Hepatocyte (in vitro differentiated cells): ENCODE measurements around the gene CAVIN3. TPM values are rescaled to one million over a fixed set of nuclear protein-coding genes. Genes with fewer than 3 reads are reported as not detected.

Experiments
- DNase-seq: peaks from one replicate; pipeline ENCODE4 v3.0.0-alpha.2; 2016; ENCODE audit warnings: low spot score
- H2AFZ ChIP-seq: fragments of 200-600 bp; sonication (generic); 2 replicates; pipeline ENCODE4 v1.6.0; 2016; ENCODE audit warnings: antibody characterized with exemption, mild to moderate bottlenecking
- H3K27ac ChIP-seq: fragments of 200-600 bp; sonication (generic); 2 replicates; pipeline ENCODE4 v1.5.1; 2016; ENCODE audit warnings: mild to moderate bottlenecking
- H3K27me3 ChIP-seq: fragments of 200-600 bp; sonication (generic); 2 replicates; pipeline ENCODE4 v1.6.1; 2016
- H3K36me3 ChIP-seq: fragments of 200-600 bp; sonication (generic); replicated peaks from 2 replicates; pipeline ENCODE4 v1.5.1; 2016; ENCODE audit warnings: low read depth; ENCODE audit not compliant: insufficient read depth
- H3K4me1 ChIP-seq: fragments of 200-600 bp; sonication (generic); 2 replicates; pipeline ENCODE4 v1.5.1; 2016; ENCODE audit warnings: mild to moderate bottlenecking, moderate library complexity; ENCODE audit not compliant: insufficient read depth
- H3K4me2 ChIP-seq: fragments of 200-600 bp; sonication (generic); 2 replicates; pipeline ENCODE4 v1.6.0; 2016
- H3K4me3 ChIP-seq: fragments of 200-600 bp; sonication (generic); 2 replicates; pipeline ENCODE4 v1.5.1; 2016; ENCODE audit warnings: mild to moderate bottlenecking
- H3K79me2 ChIP-seq: fragments of 200-600 bp; sonication (generic); 2 replicates; pipeline ENCODE4 v1.6.0; 2017; ENCODE audit warnings: mild to moderate bottlenecking
- H3K9me2 ChIP-seq: fragments of 200-600 bp; sonication (generic); replicated peaks from 2 replicates; pipeline ENCODE4 v1.6.0; 2017; ENCODE audit warnings: mild to moderate bottlenecking; ENCODE audit not compliant: insufficient read depth
- H3K9me3 ChIP-seq: fragments of 200-600 bp; sonication (generic); 2 replicates; pipeline ENCODE4 v1.5.1; 2016; ENCODE audit warnings: low read depth, mild to moderate bottlenecking
- H4K20me1 ChIP-seq: fragments of 200-600 bp; sonication (generic); 2 replicates; pipeline ENCODE4 v1.6.0; 2016; ENCODE audit warnings: mild to moderate bottlenecking; ENCODE audit not compliant: insufficient read depth, poor library complexity, severe bottlenecking
- EZH2 ChIP-seq: fragments of 200-600 bp; sonication (generic); IDR thresholded peaks from 2 replicates; pipeline ENCODE4 v1.6.1; 2016; ENCODE audit warnings: antibody characterized with exemption, mild to moderate bottlenecking, borderline replicate concordance
- EZH2phosphoT487 ChIP-seq: fragments of 200-600 bp; sonication (generic); IDR thresholded peaks from one replicate; pipeline ENCODE4 v1.6.1; 2018; ENCODE audit warnings: antibody characterized with exemption, mild to moderate bottlenecking, low read depth, moderate library complexity; ENCODE audit not compliant: unreplicated experiment, severe bottlenecking
- WGBS: methylation state at CpG from one replicate; pipeline ENCODE4 v1.1.6; 2016; ENCODE audit warnings: low lambda C conversion rate; ENCODE audit errors: missing lambda C conversion rate; 5-methylcytosine and 5-hydroxymethylcytosine counted together
- polyA plus RNA-seq: library from polyadenylated mRNA; unstranded; fragments of >200 nt; fragmentation: Nextera tagmentation; extraction: Ambion mirVana; gene quantifications from 2 replicates; pipeline ENCODE4 v1.2.1, GENCODE V29; 2016
- total RNA-seq: library from RNA; depleted of rRNA; stranded (reverse); fragments of >200 nt; gene quantifications from 2 replicates; pipeline ENCODE4 v1.2.3, GENCODE V29; 2014
- TF ChIP-seq, protein P1 (sequence below): fragments of 200-600 bp; sonication (generic); IDR thresholded peaks from 2 replicates; pipeline ENCODE4 v1.5.1; 2016; ENCODE audit warnings: antibody characterized with exemption, mild to moderate bottlenecking; ENCODE audit not compliant: poor library complexity

Gene CAVIN3
- total and polyA plus RNA-seq, 2 experiments from 2014 or later: 93.3 to 115 TPM

DNA sequence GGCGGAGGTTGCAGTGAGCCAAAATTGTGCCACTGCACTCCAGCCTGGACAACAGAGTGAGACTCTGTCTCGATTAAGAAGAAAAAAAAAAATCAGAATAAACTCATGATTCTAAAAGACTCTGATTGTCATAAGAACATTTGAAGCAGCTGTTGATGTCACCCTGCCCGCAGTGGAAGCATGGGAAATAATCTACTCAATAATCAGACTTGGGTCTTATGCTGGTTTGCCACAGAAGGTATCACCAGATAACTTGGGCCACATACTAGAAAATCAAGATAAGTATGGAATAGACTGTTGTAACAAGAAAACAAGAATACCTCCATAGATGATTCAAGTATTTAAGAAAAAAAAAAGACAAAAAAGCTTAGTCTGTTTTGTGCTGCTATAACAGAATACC is 8.2 kb downstream of the CAVIN3 start:
- DNase-seq: no peak
- Histone ChIP-seq H3K79me2 (no peaks in the 10 kb centered on the region), H3K4me2 (no peak overlapping the region), H3K4me3 (no peak overlapping the region), H3K9me3 (no peaks in the 10 kb centered on the region), H2AFZ (no peak overlapping the region), H3K27me3 (no peaks in the 10 kb centered on the region), H3K9me2 (no peaks in the 10 kb centered on the region), H3K4me1 (no peaks in the 10 kb centered on the region), H4K20me1 (no peaks in the 10 kb centered on the region), H3K27ac (no peak overlapping the region), H3K36me3 (no peaks in the 10 kb centered on the region)
- no peak for TF ChIP-seq EZH2
- TF ChIP-seq, protein P1, sequence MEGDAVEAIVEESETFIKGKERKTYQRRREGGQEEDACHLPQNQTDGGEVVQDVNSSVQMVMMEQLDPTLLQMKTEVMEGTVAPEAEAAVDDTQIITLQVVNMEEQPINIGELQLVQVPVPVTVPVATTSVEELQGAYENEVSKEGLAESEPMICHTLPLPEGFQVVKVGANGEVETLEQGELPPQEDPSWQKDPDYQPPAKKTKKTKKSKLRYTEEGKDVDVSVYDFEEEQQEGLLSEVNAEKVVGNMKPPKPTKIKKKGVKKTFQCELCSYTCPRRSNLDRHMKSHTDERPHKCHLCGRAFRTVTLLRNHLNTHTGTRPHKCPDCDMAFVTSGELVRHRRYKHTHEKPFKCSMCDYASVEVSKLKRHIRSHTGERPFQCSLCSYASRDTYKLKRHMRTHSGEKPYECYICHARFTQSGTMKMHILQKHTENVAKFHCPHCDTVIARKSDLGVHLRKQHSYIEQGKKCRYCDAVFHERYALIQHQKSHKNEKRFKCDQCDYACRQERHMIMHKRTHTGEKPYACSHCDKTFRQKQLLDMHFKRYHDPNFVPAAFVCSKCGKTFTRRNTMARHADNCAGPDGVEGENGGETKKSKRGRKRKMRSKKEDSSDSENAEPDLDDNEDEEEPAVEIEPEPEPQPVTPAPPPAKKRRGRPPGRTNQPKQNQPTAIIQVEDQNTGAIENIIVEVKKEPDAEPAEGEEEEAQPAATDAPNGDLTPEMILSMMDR: no peak
- no peak for TF ChIP-seq EZH2phosphoT487
- WGBS: 88% methylated on average over 3 of the region's 3 CpGs

GRCh38 chr11:6307876-6308275 is 12.4 kb downstream of the CAVIN3 start:
- H3K9me3 ChIP-seq: no peaks in the 10 kb centered on the region
- H3K4me2 ChIP-seq: no peak overlapping the region
- no peak for DNase-seq
- H2AFZ ChIP-seq: no peak overlapping the region
- peaks cover 3% of the 10 kb centered on the region for H3K27me3 ChIP-seq
- no peaks in the 10 kb centered on the region for H3K4me1 ChIP-seq
- H4K20me1 ChIP-seq: no peaks in the 10 kb centered on the region
- 79% methylated on average over 8 of the region's 8 CpGs for WGBS
- H3K9me2 ChIP-seq: no peaks in the 10 kb centered on the region
- no peak overlapping the region for H3K27ac ChIP-seq
- no peak overlapping the region for H3K4me3 ChIP-seq
- no peaks in the 10 kb centered on the region for H3K79me2 ChIP-seq
- TF ChIP-seq EZH2: no peak
- TF ChIP-seq, protein P1: no peak
- TF ChIP-seq EZH2phosphoT487: no peak
- no peaks in the 10 kb centered on the region for H3K36me3 ChIP-seq

- Histone ChIP-seq H3K27ac (no peak overlapping the region), H3K27me3 (peaks cover 3% of the 10 kb centered on the region), H3K36me3 (no peaks in the 10 kb centered on the region), H3K9me3 (no peaks in the 10 kb centered on the region), H2AFZ (no peak overlapping the region), H3K4me3 (no peak overlapping the region), H3K9me2 (no peaks in the 10 kb centered on the region), H3K4me1 (no peaks in the 10 kb centered on the region), H3K4me2 (no peak overlapping the region), H4K20me1 (no peaks in the 10 kb centered on the region), H3K79me2 (no peaks in the 10 kb centered on the region)
- DNase-seq: no peak
- 83% methylated on average over 4 of the region's 4 CpGs for WGBS
- no peak for TF ChIP-seq EZH2phosphoT487
- TF ChIP-seq, protein P1: no peak
- TF ChIP-seq EZH2: no peak
Observed at GRCh38 chr11:6305297-6305696, 15.0 kb downstream of the CAVIN3 start.

DNA sequence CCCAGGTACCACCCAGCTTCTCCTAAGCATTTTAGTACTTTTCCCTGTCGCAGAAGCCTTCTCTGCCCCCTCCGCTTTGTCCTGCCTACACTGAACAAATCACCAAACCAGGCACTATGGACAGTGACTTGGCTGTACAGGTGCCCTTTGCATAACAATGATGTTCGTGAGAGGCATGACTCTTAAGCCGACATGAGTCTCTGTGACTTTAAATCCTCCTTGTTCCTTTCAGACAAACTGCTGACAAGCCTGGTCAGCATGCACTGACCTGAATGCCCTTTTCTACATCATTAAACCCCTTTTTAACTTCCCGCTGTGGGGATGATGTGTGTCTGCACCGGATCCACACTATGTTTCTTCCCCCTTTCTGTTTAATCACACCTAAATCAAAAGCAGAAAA is 16.6 kb downstream of the CAVIN3 start:
- H3K9me2 ChIP-seq: no peaks in the 10 kb centered on the region
- H3K27ac ChIP-seq: no peak overlapping the region
- H2AFZ ChIP-seq: no peak overlapping the region
- TF ChIP-seq EZH2 (no peak), EZH2phosphoT487 (no peak)
- TF ChIP-seq, protein P1: no peak
- no peak overlapping the region for H3K4me2 ChIP-seq
- WGBS: 46% methylated on average over 6 of the region's 6 CpGs
- no peaks in the 10 kb centered on the region for H3K4me1 ChIP-seq
- no peaks in the 10 kb centered on the region for H4K20me1 ChIP-seq
- H3K79me2 ChIP-seq: no peaks in the 10 kb centered on the region
- H3K36me3 ChIP-seq: no peaks in the 10 kb centered on the region
- H3K4me3 ChIP-seq: no peak overlapping the region
- no peaks in the 10 kb centered on the region for H3K9me3 ChIP-seq
- peaks cover 3% of the 10 kb centered on the region for H3K27me3 ChIP-seq
- no peak for DNase-seq
